Frontal cortex (tissue), 4 donors: ENCODE data around the gene HNRNPF. TPM values are rescaled to one million over a fixed set of nuclear protein-coding genes. Genes with fewer than 3 reads are reported as not detected.
"Not testable (repeated sequence)": the region's sequence is repeated elsewhere in the genome, so short reads cannot be mapped to it uniquely, and the experiment has no call there.

ENCODE experiments used
- DNase-seq, 2 donors: peaks; one replicate each; pipeline ENCODE4 v3.0.0; 2012; ENCODE audit warnings: low spot score in 2 of 2
- FAIRE-seq: peaks from 2 replicates; lab custom pipeline; 2012; peaks lifted over from hg19 to GRCh38; lab: Jason Lieb, UNC
- total RNA-seq: library from RNA; depleted of rRNA; stranded (reverse); fragments of >200 nt; gene quantifications from one replicate; pipeline ENCODE4 v1.2.3, GENCODE V29; 2014
- donor health status: control.
- donor health status: control.
- donor health status: control.

Gene HNRNPF
- total RNA-seq, 1 donor from 2014 or later = 97.4 TPM

DNA sequence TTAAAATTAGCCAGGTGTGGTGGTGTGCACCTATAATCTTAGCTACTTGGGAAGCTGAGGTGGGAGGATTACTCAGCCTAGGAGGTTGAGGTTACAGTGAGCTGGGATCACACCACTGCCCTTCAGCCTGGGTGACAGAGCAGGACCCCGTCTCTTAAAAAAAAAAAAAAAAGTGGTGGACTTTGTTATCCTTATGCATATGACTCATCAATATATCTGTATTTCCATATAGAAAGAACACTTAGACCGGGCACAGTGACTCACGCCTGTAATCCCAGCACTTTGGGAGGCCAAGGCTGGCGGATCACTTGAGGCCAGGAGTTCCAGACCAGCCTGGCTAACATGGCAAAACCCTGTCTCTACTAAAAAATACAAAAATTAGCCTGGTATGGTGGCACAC, 13.0 kb upstream of the HNRNPF start:
- not testable (repeated sequence) for DNase-seq, FAIRE-seq

GRCh38 chr10:43421519-43421918, 12.5 kb upstream of the HNRNPF start:
- FAIRE-seq (no peak), DNase-seq (no peak)

- no peak for DNase-seq
- FAIRE-seq = no peak
Observed at GRCh38 chr10:43421201-43421507, 12.2 kb upstream of the HNRNPF start.

GRCh38 chr10:43420369-43421200, 11.6 kb upstream of the HNRNPF start:
- no peak for FAIRE-seq
- DNase-seq = peak; percentile 83 to 84

- DNase-seq (no peak), FAIRE-seq (no peak)
Observed at GRCh38 chr10:43419997-43420368, 11.0 kb upstream of the HNRNPF start.

DNA sequence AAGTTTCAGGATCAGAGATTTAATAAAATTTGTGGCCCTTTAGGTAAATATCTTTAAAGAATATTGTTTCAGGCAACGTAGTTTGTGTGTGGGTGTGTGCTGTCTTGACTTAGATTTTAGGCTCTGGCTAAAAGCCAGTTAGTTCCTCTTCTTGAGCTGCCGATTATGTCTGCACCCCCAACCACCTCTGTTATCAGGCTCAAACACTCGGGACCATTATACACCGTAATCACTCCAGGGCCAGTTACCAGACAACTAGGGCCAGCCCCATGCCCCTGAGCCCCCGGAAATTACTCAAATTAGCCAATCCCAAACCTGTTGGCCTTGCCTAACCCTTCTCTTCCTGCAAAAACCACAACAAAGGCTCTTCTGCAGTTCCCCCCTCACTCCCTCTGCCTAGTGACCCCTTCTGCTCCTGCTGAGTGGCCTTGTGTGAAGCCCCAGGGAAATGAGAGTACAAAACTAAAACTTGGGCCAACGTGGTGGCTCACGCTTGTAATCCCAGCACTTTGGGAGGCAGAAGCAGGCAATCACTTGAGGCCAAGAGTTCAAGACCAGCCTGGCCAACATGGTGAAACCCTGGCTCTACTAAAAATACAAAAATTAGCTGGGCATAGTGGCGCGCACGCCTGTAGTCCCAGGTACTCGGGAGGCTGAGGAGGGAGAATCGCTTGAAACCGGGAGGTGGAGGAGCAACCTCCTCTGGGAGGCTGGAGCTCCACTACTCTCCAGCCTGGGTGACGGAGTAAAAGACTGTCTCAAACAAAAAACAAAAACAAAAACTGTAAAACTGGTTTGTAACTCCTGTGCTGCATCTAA, 9.2 kb upstream of the HNRNPF start:
- FAIRE-seq = no peak
- no peak for DNase-seq

DNA sequence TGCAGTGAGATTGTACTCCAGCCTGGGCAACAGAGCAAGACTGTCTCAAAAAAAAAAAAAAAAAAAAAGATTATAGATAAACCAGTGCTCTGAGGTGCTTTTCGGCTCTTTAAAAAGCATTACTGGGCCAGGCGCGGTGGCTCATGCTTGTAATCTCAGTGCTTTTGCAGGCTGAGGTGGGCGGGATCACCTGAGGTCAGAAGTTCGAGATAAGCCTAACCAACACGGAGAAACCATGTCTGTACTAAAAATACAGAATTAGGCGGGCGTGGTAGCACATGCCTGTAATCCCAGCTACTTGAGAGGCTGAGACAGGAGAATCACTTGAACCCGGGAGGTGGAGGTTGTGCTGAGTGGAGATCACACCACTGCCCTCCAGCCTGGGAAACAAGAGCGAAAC, 6.6 kb upstream of the HNRNPF start:
- DNase-seq = no peak
- no peak for FAIRE-seq

GRCh38 chr10:43411536-43411935, 2.5 kb upstream of the HNRNPF start:
- FAIRE-seq (no peak), DNase-seq (no peak)

DNA sequence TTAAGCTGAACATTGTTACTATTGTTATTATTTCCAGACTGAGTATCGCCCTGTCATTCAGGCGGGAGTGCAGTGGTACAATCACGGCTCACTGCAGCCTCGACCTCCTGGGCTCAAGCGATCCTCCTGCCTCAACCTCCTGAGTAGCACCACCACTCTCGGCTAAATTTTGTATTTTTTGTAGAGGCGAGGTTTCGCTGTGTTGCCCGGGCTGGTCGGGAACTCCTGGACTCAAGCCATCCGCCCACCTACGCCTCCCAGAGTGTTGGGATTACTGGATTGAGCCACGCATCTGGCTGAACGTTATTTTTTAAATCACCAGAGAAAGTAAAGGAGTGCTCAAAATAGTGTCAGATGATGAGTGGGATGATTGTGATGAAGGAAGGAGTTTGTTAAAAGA, 1.4 kb upstream of the HNRNPF start:
- FAIRE-seq = no peak
- no peak for DNase-seq

GRCh38 chr10:43409385-43410109, 561 bp upstream of the HNRNPF start:
- FAIRE-seq (no peak), DNase-seq (no peak)

DNA sequence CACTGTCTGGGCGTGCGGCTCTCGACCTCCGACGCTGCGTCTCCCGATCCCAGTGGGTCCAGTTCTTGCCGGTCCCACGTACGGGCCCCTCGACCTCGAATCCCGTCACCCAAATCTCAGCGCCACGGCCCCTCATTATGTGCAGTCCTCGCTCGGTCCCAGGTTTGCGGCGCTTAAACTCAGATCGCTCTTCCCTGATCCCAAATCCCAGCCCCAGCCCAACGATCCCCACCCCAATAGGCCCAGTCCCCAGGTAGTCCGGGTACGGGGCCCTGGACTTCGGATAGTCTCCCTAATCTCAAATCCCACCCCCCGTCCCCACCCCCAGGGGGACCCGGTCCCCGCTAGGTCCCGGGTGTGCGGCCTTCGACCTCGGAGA, 666 bp downstream of the HNRNPF start:
- DNase-seq (no peak), FAIRE-seq (no peak)

- FAIRE-seq (no peak), DNase-seq (peak; percentile 83 to 84)
Observed at GRCh38 chr10:43407576-43408330, 1.2 kb downstream of the HNRNPF start.

GRCh38 chr10:43407148-43407575, 1.8 kb downstream of the HNRNPF start:
- FAIRE-seq (no peak), DNase-seq (peak; percentile 65 to 66)

DNA sequence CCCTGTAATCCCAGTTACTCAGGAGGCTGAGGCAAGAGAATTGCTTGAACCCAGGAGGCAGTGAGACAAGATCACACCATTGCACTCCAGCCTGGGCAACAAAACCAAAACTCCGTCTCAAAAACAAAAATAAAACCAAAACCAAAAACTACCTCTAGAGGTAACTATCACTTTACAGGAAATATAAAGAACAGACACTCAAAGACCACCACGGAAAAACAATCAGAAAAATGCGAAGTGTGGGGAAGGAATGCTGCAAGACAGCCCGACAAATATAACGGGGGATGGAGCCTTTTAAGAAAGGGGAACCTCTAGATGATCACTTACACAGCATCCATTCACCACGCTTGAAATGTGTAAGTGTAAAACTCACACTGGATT, 4.3 kb downstream of the HNRNPF start:
- FAIRE-seq (no peak), DNase-seq (no peak)

- no peak for FAIRE-seq
- no peak for DNase-seq
Observed at GRCh38 chr10:43403911-43404703, 4.9 kb downstream of the HNRNPF start.

DNA sequence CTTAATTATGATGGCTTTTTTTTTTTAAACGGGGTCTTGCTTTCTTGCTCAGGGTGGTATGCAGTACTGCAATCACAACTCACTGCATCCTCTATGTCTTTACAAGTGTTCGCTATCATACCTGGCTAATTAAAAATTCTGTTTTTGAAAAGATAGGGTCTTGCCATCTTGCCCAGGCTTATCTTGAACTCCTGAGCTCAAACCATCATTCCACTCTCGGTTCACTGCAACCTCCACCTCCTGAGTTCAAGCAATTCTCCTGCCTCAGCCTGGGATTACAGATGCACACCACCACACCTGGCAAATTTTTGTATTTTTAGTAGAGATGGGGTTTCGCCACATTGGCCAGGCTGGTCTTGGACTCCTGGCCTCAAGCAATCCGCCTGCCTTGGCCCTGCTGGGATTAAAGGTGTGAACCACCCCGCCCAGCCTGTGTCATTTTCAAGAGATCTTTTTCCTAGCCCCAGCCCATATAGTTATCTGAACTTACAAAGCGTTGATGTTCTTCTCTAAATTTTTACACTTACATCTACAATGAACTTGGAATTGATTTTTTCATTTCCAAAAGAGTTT, 6.0 kb downstream of the HNRNPF start:
- FAIRE-seq (no peak), DNase-seq (no peak)

GRCh38 chr10:43402176-43402575, 6.8 kb downstream of the HNRNPF start:
- FAIRE-seq = no peak
- no peak for DNase-seq

- FAIRE-seq = no peak
- DNase-seq = no peak
Observed at GRCh38 chr10:43401627-43402026, 7.4 kb downstream of the HNRNPF start.
